Activated CD4-positive, alpha-beta T cell treated with anti-CD3 and anti-CD28 coated beads, Interleukin-2, amount 10 ng/mL, durations not matched to agents 7 days and 5 days (primary cell): ENCODE results near the gene HCN2. TPM values are rescaled to one million over a fixed set of nuclear protein-coding genes. Genes with fewer than 3 reads are reported as not detected.

ENCODE experiments used
- CTCF ChIA-PET: fragments of 350-600 bp; sonication (Branson Sonifier 250); formaldehyde crosslinking; loops from one replicate; lab custom pipeline; 2021; ENCODE audit warnings: antibody characterized with exemption; lab: Charles Lee
- POLR2A ChIA-PET: fragments of 350-600 bp; sonication (Branson Sonifier 250); formaldehyde crosslinking; loops from one replicate; lab custom pipeline; 2021; ENCODE audit warnings: antibody characterized with exemption; lab: Charles Lee
- DNase-seq: peaks from one replicate; pipeline ENCODE4 v3.0.0-alpha.2; 2020
- H3K27ac Mint-ChIP-seq: one replicate; pipeline ENCODE4 v1.8.0; 2021; ENCODE audit warnings: mild to moderate bottlenecking, moderate library complexity, mixed read lengths
- H3K27me3 Mint-ChIP-seq: one replicate; pipeline ENCODE4 v1.8.0; 2021; ENCODE audit warnings: mixed read lengths
- H3K36me3 Mint-ChIP-seq: one replicate; pipeline ENCODE4 v1.8.0; 2021; ENCODE audit warnings: low read depth, mixed read lengths
- H3K4me1 Mint-ChIP-seq: one replicate; pipeline ENCODE4 v1.8.0; 2021; ENCODE audit warnings: mixed read lengths
- H3K4me3 Mint-ChIP-seq: one replicate; pipeline ENCODE4 v1.8.0; 2021; ENCODE audit warnings: mild to moderate bottlenecking, moderate library complexity, mixed read lengths
- H3K9me3 Mint-ChIP-seq: one replicate; pipeline ENCODE4 v1.8.0; 2021; ENCODE audit warnings: mixed read lengths
- total RNA-seq, 2 experiments: library from RNA; stranded (reverse); gene quantifications; one replicate each; pipeline ENCODE4 v1.2.3, GENCODE V29; 2021

The HCN2 gene
- total RNA-seq, 2 experiments from 2014 or later = 2.6 to 3.2 TPM

DNA sequence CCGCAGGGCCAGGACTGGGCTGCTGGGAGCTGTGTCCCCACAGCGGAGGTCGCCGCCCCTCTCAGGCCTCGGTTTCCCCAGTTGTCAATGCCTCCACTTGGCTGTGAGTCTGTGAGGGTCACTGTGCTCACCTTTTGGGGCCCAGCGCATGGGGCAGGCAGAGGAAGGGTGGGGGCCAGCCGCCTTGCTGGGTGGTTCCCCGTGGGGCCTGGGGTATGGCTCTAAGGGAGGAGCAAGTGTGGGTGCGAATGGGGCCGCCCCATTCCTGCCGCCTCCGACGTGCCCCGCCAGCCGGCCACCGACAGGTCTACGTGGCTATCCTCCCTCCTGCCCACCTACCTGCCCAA is 49.2 kb downstream of the HCN2 start:
- peak overlapping the region; percentile 69 for H3K27ac Mint-ChIP-seq
- DNase-seq = no peak
- peaks cover 2% of the 10 kb centered on the region for H3K27me3 Mint-ChIP-seq
- peaks cover 13% of the 10 kb centered on the region for H3K4me1 Mint-ChIP-seq
- H3K4me3 Mint-ChIP-seq = peak overlapping the region; percentile 73
- POLR2A ChIA-PET = no interaction called here
- no peaks in the 10 kb centered on the region for H3K9me3 Mint-ChIP-seq
- H3K36me3 Mint-ChIP-seq = no peaks in the 10 kb centered on the region
- CTCF ChIA-PET = no interaction called here

DNA sequence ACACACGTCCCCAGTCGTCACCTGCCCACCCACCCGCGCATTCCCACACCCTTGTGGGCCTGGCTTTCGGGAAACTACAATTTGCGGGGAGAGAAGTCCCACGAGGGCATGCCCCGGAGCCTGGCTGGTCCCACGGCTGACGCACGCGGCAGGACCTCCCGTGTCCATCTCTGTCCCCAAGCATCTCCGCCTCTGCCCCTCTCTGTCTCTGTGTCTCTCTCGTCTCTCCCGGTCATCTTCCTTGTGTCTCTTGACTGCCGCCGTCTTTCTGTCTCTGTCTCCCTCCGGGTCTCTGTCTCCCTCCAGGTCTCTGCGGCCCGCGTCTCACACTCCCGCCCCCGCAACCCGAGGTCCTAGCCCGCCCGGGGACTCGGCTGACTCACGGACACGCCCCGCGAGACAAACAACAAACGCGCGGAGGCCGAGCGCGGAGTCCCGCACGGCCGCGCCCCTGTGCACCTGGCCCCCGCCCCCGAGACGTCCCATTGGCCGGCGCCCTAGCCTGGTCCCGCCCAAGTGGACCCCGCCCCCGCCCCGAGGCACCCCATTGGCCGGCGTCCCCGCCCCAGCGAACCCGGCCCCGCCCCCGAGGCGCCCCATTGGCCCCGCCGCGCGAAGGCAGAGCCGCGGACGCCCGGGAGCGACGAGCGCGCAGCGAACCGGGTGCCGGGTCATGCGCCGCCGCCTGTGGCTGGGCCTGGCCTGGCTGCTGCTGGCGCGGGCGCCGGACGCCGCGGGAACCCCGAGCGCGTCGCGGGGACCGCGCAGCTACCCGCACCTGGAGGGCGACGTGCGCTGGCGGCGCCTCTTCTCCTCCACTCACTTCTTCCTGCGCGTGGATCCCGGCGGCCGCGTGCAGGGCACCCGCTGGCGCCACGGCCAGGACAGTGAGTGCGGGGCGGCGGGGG is 49.8 kb downstream of the HCN2 start, which contains the start of gene FGF22:
TSS of gene FGF22 (plus strand) at position 627 of the 908 bp plus-strand sequence. CDS start at position 674, 47 bp downstream.
- CTCF ChIA-PET = no interaction called here
- Mint-ChIP-seq H3K27me3 (peaks cover 2% of the 10 kb centered on the region), H3K4me3 (peak within 1 kb of the TSS; percentile 73), H3K9me3 (no peaks in the 10 kb centered on the region), H3K36me3 (no peaks in the 10 kb centered on the region), H3K4me1 (peaks cover 9% of the 10 kb centered on the region), H3K27ac (peak within 1 kb of the TSS; percentile 69)
- POLR2A ChIA-PET = no interaction called here
- DNase-seq = peak; percentile 95

DNA sequence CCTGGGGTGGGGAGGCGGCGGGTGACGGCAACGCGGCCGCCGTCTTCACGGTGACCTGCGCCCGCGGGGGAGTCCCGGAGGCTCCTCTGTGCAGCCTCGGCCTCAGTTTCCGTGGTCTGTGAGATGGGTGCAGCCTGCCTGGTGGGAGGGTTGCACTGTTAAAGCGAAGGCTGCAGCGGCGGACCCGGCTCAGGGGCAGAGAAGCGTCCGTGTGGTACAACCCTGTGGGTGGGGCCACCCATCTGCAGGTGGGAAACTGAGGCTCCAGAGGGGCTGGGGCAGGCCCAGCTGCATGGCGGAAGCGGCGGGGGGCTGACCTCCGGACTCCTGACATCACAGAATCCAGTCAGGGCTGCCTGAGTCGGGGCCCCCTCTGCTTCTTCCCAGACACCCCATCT is 50.5 kb downstream of the HCN2 start:
- Mint-ChIP-seq H3K9me3 (no peaks in the 10 kb centered on the region), H3K27me3 (peaks cover 2% of the 10 kb centered on the region), H3K36me3 (no peaks in the 10 kb centered on the region), H3K4me1 (peaks cover 9% of the 10 kb centered on the region), H3K27ac (no peak overlapping the region), H3K4me3 (peak overlapping the region; percentile 7)
- DNase-seq = no peak
- ChIA-PET CTCF (no interaction called here), POLR2A (no interaction called here)

DNA sequence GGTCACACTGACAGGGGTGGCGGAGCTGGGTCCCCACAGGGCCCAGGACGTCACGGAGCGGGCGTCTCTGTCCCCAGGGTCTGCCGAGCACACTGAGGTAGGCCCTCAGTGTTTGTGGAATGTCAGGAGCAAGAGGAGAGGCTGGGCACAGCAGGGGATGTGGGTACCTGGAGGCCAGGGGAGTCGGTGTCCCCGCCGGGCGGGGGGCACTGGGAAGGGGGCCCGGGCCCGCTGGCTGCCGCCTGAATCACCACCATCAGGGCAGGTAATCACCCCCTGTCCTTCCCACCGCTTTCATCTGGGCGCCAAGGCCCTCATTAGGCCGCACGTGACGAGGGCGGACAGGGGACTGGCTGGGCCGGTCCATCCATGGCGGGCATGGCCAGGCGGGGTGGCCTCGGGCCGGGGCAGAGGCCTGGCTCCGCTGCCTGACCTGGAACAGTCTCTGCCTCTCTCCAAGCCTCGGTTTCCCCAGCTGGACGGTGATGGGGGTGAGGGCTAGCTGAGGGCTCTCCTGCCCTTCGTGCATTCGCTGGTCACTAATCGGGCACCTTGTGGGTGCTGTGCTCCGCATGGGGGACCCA is 51.0 kb downstream of the HCN2 start:
- H3K36me3 Mint-ChIP-seq = no peaks in the 10 kb centered on the region
- H3K4me1 Mint-ChIP-seq = peaks cover 9% of the 10 kb centered on the region
- H3K9me3 Mint-ChIP-seq = no peaks in the 10 kb centered on the region
- H3K27ac Mint-ChIP-seq = no peak overlapping the region
- no peak for DNase-seq
- ChIA-PET POLR2A (no interaction called here), CTCF (interaction anchor here (0.6 to 1.2 kb wide), 3 partner anchors 158 to 640 kb away, joined by 3 to 4 read pairs (median 3); no protein-coding TSS in a partner anchor)
- peaks cover 2% of the 10 kb centered on the region for H3K27me3 Mint-ChIP-seq
- no peak overlapping the region for H3K4me3 Mint-ChIP-seq

DNA sequence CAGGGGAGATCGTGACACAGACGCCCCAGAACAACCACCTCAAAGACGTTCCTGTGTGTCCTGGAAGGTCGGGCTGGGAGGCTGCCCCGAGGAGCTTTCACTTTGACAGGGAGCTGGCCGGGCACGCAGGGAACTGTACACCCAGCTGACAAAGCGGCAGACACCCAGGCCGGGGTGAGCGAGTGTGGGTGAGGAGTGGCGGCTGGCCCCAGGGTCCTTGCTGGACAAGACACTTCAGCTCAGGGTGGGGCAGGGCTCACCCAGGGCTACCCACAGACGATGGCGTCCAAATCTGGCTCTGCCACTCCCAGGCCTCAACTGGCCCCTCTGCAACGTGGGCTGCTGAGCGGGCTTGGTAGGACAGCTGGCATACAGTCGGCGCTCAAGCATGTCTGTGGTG is 52.0 kb downstream of the HCN2 start:
- peaks cover 9% of the 10 kb centered on the region for H3K4me1 Mint-ChIP-seq
- no peak overlapping the region for H3K4me3 Mint-ChIP-seq
- H3K27ac Mint-ChIP-seq = no peak overlapping the region
- H3K9me3 Mint-ChIP-seq = no peaks in the 10 kb centered on the region
- CTCF ChIA-PET = interaction anchor here (1.2 kb wide), 1 partner anchor 157 kb away, joined by 3 read pairs; no protein-coding TSS in a partner anchor
- peaks cover 2% of the 10 kb centered on the region for H3K27me3 Mint-ChIP-seq
- POLR2A ChIA-PET = no interaction called here
- DNase-seq = no peak
- peaks cover 3% of the 10 kb centered on the region for H3K36me3 Mint-ChIP-seq

DNA sequence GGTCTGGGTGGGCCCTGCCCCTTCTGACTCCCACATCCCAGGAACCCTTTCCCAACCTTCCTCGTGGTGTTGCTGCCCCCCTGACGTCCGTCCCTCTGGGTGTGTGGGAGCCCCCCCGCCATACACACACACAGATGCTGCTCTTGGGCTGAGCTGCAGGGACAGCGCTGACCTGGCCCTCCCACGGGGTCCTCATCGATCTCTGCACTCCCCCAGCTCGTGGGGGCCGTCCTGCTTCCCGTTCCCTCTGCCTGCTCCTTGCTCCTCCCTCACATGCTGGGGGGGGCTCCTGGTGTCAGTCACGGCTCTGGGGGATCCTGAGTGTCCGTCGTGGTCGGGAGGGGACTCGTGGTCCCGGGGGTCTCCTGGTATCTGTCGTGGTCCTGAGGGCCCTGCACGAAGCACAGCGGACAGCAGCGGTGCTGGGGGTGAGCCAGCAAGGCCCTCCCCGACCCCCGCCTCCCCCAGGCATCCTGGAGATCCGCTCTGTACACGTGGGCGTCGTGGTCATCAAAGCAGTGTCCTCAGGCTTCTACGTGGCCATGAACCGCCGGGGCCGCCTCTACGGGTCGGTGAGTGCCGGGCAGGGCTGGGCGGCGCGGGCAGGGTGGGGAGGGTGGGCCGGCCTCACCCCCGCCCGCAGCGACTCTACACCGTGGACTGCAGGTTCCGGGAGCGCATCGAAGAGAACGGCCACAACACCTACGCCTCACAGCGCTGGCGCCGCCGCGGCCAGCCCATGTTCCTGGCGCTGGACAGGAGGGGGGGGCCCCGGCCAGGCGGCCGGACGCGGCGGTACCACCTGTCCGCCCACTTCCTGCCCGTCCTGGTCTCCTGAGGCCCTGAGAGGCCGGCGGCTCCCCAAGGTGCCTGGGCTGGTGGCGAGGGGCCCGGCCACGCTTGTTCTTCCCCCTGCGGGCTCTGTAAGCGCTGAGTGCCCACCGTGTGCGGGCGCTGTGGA is 53.4 kb downstream of the HCN2 start:
- Mint-ChIP-seq H3K4me1 (peaks cover 7% of the 10 kb centered on the region), H3K36me3 (peaks cover 3% of the 10 kb centered on the region), H3K4me3 (no peak overlapping the region), H3K27me3 (peaks cover 2% of the 10 kb centered on the region), H3K9me3 (no peaks in the 10 kb centered on the region), H3K27ac (no peak overlapping the region)
- ChIA-PET CTCF (interaction anchor here (1.2 kb wide), 1 partner anchor 9 kb away, joined by 4 read pairs; no protein-coding TSS in a partner anchor), POLR2A (no interaction called here)
- DNase-seq = no peak

DNA sequence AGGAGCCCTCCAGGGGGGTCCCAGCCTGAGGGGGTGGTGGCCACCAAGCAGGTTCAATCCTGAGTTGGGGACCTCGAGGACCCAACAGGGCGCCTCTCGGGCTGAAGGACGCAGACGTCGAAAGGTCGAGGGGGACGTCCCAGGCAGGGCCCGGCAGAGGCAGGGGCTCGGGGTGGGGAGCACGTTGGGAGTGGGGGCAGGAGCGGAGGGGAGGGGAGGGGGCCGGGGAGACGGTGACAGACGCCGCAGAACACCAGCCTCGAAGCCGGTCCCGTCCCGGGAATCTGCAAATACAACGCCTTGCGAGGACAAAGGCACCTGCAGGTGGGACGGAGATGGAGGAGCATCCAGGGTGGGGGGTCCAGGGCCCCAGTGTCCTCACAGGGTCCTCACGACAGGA is 54.1 kb downstream of the HCN2 start:
- ChIA-PET POLR2A (no interaction called here), CTCF (interaction anchor here (0.6 kb wide), 1 partner anchor 18 kb away, joined by 6 read pairs; no protein-coding TSS in a partner anchor)
- no peak overlapping the region for H3K4me3 Mint-ChIP-seq
- no peaks in the 10 kb centered on the region for H3K9me3 Mint-ChIP-seq
- no peak for DNase-seq
- H3K36me3 Mint-ChIP-seq = peaks cover 5% of the 10 kb centered on the region
- no peak overlapping the region for H3K27ac Mint-ChIP-seq
- peaks cover 2% of the 10 kb centered on the region for H3K27me3 Mint-ChIP-seq
- H3K4me1 Mint-ChIP-seq = peaks cover 7% of the 10 kb centered on the region

DNA sequence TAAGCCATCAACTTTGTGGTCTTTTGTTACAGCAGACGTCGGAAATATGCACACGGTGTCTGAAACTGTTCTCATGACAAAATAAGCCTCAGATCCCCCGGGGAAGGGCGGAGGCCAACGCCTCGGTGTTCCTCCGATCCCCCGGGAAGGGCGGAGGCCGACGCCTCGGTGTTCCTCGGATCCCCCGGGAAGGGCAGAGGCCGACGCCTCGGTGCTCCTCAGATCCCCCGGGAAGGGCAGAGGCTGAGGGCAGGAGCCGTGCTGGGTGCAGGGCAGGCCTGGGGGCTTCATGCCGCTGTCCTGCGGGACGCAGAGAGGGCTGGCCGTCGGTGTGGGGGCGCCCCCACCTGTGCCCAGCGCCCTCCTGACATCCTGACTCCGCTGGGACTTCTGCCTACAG is 54.7 kb downstream of the HCN2 start:
- Mint-ChIP-seq H3K27me3 (peaks cover under 1% of the 10 kb centered on the region), H3K9me3 (no peaks in the 10 kb centered on the region), H3K4me1 (peaks cover 1% of the 10 kb centered on the region), H3K27ac (no peak overlapping the region), H3K36me3 (peaks cover 6% of the 10 kb centered on the region), H3K4me3 (no peak overlapping the region)
- DNase-seq = no peak
- POLR2A ChIA-PET = no interaction called here
- CTCF ChIA-PET = interaction anchor here (0.6 kb wide), 1 partner anchor 18 kb away, joined by 6 read pairs; no protein-coding TSS in a partner anchor

DNA sequence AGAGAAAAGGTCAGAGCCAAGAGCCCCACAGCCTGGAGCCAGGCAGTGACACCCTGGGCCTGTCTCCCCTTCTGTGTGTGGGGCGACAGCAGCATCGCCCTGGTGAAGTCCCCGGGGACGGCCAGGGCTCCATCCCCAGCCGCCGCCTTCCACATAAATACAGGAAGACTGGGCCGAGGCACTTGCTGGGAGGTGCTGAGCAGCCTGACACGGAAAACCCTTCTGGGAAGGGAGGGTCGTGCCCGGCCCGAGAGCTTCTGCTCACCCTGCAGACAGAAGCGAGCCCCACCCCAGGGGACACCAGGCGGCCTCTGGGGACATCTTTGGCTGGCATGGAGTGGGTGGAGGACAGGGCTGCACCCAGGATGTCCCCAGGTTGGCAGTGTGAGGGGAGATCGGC is 55.1 kb downstream of the HCN2 start:
- Mint-ChIP-seq H3K36me3 (peaks cover 6% of the 10 kb centered on the region), H3K4me1 (no peaks in the 10 kb centered on the region), H3K27ac (no peak overlapping the region), H3K27me3 (no peaks in the 10 kb centered on the region), H3K4me3 (no peak overlapping the region), H3K9me3 (no peaks in the 10 kb centered on the region)
- POLR2A ChIA-PET = no interaction called here
- CTCF ChIA-PET = no interaction called here
- DNase-seq = no peak

DNA sequence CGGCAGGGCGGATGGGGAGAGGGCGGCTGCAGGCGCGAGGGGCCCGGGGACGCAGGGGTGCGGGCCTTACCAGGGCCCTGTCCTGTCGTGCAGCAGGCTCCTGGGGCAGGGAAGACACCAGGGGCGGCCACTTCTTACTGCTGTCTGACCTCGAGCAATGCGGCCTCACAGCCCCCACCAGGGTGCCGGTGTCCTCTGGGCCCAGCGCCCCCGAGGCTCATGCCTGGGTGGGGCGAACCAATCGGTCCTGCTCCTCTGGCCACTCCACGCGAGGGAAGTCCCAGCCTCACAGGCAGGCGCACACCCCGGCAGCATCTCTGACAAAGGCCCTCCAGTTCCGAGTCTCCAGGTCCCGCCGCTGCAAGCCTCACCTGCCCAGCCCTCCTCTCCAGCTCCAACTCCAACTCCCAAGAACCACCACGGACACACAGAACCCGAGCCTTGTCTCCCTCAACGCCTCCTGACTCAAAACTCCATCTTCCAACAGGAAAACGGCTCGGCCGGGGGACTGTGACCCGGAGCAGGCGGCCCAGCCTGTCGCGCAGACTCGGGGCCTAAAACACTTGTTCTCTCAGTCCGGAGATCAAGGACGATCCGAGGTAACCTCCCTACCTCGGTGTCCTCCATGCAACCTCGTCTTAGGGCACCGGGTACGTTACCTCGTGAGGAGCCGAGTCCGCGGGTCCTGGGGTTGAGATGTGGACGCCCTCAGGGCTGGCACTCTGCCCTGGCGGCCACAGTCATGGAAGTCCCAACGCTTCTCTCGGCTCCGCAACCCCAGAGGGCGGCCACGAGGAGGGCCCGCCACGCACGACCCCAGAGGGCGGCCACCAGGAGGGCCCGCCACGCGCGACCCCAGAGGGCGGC is 56.5 kb downstream of the HCN2 start:
- H3K4me3 Mint-ChIP-seq = no peak overlapping the region
- no peaks in the 10 kb centered on the region for H3K27me3 Mint-ChIP-seq
- no peak overlapping the region for H3K27ac Mint-ChIP-seq
- POLR2A ChIA-PET = no interaction called here
- CTCF ChIA-PET = no interaction called here
- no peak for DNase-seq
- peaks cover 6% of the 10 kb centered on the region for H3K36me3 Mint-ChIP-seq
- no peaks in the 10 kb centered on the region for H3K4me1 Mint-ChIP-seq
- no peaks in the 10 kb centered on the region for H3K9me3 Mint-ChIP-seq

DNA sequence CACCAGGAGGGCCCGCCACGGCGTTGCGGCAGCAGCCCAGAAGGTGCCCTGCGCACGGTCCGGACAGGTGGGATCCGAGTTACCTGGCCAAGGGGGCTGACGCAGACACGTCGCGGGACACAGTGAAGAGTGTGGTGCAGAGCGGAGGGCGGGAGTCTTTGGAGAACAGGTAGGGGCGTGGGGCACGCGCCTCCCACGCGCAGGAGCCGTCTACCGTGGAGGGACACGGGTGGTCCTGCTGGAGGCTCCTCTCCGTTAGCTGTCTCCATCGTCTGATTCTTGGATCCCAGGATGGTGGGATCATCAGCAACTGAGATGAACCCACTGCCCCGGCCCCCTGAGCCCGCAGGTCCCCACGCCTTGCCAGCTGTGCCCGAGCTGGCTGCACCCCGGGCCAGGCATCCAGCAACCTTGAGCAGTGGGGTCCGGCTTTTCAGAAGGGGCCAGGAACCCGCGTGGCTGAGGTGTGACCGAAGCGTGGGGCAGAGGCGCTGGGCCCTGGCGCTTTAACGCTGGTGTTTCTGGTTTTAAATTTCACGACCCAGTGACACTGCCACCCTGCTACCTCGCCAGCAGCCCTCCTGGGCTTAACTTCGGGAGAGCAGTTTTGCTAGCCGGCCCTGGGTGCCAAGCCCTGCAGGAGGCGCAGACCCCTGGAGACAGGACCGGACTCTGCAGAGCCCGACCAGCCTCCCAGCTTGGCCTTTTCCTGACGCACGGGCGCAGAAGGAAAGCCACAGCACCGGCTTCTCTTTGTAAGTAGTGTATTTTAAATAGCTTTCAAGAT is 57.3 kb downstream of the HCN2 start:
- Mint-ChIP-seq H3K4me1 (no peaks in the 10 kb centered on the region), H3K27me3 (no peaks in the 10 kb centered on the region), H3K4me3 (no peak overlapping the region), H3K36me3 (peaks cover 6% of the 10 kb centered on the region), H3K9me3 (no peaks in the 10 kb centered on the region), H3K27ac (no peak overlapping the region)
- DNase-seq = no peak
- ChIA-PET CTCF (no interaction called here), POLR2A (no interaction called here)
